ENCODE data around the gene TLK1. TPM values are rescaled to one million over a fixed set of nuclear protein-coding genes. Genes with fewer than 3 reads are reported as not detected.
A peak's percentile ranks its signal among the peaks of the same experiment; 100 is the strongest.

Gene TLK1
- total RNA-seq, 1 donor from 2014 or later, result 29.6 TPM

DNA sequence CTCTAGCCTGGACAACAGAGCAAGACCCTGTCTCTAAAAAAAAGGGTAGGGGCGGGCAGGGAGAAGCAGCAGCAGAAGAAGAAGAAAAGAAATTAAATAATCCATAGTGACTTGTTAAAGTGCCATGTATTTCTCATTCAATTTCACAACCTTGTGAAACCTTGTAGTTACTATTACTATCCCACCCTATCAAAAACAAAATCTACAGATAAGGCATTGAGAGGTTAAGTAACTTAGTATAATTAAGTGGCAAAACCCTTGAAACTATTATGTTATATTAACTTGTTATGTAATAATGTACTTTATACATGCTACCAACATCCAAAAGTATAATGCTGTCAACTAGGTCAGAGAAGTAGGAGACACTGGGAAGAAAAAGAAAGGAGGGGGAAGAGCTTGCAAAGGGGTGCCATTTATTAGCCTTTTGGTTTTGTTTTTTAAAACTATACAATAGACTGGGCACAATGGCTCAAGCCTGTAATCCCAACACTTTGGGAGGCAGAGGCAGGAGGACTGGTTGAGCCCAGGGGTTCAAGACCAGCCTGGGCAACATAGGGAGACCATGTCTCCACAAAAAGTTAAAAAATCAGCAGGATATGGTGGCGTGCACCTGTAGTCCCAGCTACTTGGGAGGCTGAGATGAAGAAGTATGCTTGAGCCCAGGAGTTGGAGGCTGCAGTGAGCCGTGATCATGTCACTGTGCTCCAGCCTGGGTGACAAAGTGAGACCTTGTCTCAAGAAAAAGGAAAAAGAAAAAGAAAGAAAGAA is 11.3 kb downstream of the TLK1 start:
- no peak for DNase-seq
- no peak for ATAC-seq
- intact Hi-C loops (cut with micrococcal nuclease), result no loop called here

DNA sequence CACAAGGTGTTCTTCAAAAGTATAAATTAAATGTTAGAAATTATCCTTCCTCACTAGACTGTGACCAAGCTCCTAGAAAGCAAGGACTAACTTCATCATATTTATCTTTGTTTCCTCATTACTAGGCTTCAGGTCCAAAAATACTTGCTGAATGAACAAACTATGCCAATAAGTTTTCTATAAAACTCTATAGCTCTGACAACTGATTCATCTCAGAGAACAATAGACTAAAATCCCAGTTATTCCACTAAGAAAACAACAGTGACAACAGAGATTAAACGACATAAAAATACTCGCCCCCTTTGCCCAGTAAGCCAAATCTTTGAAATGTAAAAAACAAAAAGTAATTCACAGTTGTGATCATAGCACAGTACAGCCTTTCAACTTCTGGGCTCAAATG is 13.6 kb downstream of the TLK1 start:
- ATAC-seq (no peak), DNase-seq (no peak)
- intact Hi-C loops (cut with micrococcal nuclease), result no loop called here

DNA sequence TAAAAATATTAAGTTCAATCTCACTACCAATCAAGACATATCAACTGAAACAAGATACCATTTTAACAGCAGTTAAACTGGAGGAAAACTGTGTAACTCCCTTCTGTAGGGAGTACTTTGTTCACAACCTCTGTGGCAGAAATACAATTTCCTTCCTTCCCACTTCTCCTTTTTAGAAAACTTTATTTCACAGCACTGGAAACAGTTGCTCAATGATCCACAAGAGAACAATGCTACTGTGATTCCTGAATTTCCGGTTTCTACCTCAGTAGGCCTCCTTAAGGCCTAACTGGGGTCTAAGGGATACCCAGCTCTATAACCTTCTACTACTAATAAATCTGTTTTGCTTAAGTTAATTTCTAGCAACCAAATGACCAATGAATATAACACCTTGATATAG is 14.1 kb downstream of the TLK1 start:
- ATAC-seq, result peak; percentile 38
- intact Hi-C loops (cut with micrococcal nuclease), result no loop called here
- DNase-seq, result no peak

DNA sequence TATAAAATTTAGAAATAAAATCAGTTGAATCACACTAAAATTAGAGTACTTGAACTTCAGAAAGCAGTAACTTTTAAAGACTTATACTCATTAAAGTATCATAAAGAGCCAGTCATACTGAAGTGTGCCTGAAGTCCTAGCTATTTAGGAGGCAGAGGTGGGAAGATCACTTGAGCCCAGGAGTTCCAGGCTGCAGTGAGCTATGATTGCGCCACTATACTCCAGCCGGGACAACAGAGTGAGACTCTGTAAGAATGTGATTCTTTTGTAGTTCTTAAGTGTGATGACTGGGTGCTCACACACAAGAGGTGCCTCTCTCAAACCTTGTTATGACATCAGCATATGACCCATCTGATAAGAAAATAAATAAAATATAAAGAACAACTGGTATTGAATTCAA is 14.6 kb downstream of the TLK1 start:
- DNase-seq, result no peak
- no peak for ATAC-seq
- intact Hi-C loops (cut with micrococcal nuclease), result no loop called here

DNA sequence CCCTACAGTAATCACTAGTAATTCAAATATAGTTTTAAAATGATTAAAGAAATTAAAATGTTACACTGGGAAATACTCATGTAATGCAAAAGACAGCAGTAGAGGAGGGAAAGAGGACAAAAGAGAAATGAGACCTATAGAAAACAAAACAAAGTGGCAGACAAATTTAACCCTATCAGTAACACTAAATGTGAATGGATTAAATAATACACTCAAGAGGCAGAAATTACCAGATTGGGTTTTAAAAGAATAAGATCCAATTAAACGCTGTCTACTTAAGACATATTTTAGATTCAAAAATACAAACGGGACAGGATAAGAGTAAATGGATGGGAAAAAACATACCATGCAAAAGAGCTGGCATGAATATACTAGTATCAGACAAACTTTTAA is 17.0 kb downstream of the TLK1 start:
- DNase-seq (no peak), ATAC-seq (no peak)
- intact Hi-C loops (cut with micrococcal nuclease), result no loop called here

DNA sequence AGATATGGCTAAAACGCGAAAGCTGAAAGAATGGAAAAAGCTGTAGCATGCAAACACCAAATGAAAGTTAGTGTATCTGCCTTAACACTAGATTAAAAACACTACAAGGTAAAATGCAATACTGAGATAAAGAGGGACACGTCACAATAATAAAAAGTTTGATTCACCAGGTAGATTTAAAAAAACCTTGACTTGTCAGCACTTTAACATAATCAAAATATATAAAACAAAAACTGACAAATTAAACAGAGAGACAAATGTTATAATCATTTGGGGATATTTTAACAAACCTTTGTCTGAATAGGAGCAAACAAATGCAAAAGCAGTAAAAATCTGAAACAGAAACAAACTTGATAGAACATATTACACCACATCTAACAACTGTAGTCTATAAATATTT is 18.3 kb downstream of the TLK1 start:
- no peak for ATAC-seq
- no peak for DNase-seq
- intact Hi-C loops (cut with micrococcal nuclease), result no loop called here

DNA sequence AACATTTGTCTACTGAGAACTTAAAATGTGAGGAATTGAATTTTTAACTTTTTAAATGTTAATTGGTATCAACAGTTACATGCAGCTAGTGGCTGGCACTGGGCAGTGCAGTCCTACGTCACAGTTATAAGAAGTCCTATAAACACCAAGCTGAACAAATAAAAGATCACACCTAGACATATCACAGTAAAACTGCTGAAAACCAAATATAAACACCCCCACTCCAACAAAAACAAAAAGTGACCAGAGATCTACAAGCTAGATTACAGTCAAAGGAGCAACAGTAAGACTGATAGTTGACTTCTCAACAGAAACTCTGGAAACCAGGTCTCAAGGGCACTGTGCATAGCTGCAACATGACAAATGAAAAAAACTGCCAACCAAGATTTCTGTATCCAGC is 19.4 kb downstream of the TLK1 start:
- intact Hi-C loops (cut with micrococcal nuclease), result no loop called here
- no peak for DNase-seq
- peak; percentile 51 for ATAC-seq

DNA sequence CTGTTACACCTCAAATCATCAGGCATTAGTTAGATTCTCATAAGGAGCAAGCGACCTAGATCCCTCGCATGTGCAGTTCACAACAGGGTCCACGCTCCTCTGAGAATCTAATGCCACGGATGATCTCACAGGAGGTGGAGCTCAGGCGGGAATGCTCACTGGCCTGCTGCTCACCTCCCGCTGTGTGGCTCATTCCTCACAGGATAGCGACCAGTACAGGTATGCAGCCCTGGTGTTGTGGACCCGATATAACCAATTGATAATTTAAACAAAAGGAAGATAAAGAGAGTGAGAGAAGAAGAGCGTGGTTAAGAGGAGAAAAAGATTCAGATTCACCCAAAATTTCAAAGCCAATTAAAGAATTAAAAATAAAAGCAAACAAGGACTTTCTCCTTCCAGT is 20.8 kb downstream of the TLK1 start:
- intact Hi-C loops (cut with micrococcal nuclease), result no loop called here
- no peak for DNase-seq
- no peak for ATAC-seq

DNA sequence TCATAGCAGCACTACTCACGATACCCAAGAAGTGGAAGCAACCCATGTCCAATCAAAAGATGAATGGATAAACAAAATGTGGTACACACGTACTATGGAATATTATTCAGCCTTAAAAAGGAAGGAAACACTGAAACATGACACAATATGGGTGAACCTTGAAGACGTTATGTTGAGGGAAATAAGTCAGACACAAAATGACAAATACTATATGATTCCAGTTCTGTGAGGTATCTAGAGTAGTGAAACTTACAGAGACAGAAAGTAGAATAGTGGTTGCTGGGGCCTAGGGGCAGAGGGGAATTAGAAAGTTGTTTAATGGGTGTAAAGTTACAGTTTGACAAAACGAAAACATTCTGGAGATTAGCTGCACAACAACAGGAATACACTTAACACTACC is 24.7 kb downstream of the TLK1 start:
- intact Hi-C loops (cut with micrococcal nuclease), result no loop called here
- ATAC-seq (no peak), DNase-seq (no peak)

DNA sequence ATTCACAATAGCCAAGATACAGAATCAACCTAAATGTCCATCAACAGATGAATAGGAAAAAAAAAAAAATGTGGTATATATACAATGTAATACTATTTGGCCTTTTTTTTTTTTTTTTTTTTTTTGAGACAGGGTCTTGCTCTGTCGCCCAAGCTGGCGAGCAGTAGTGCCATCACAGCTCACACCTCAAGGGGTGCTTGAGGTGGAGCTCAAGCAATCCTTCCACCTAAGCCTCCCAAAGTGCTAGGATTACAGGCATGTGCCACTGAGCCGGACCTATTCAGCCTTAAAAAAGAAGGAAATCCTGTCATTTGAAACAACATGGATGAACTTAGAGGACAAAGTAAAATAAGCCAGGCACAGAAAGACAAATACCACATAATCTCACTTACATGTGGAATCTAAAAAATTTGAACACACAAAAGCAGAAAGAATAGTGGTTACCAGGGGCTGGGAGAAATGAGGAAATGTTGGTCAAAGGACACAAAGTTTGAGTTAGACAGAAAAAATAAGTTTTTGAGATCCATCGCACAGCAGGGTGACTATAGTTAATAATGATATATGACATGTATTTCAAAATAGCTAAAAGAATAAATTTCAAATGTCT is 26.0 kb downstream of the TLK1 start:
- intact Hi-C loops (cut with micrococcal nuclease), result no loop called here

DNA sequence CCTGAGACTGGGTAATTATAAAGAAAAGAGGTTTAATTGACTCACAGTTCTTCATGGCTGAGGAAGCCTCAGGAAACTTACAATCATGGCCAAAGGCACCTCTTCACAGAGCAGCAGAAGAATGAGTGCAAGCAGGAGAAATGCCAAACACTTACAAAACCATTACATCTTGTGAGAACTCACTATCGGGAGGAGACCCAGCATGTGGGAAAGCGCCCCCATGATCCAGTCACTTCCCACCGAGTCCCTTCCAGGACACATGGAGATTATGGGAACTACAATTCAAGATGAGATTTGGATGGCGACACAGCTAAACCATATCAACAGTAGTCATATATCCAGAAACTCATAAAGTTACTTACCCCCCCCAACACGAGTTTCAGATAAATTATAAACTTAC is 28.6 kb downstream of the TLK1 start:
- ATAC-seq (no peak), DNase-seq (no peak)
- intact Hi-C loops (cut with micrococcal nuclease), result no loop called here

More for the DNA sequence above, 26.0 kb downstream of the TLK1 start:
- no peak for ATAC-seq
- no peak for DNase-seq

DNA sequence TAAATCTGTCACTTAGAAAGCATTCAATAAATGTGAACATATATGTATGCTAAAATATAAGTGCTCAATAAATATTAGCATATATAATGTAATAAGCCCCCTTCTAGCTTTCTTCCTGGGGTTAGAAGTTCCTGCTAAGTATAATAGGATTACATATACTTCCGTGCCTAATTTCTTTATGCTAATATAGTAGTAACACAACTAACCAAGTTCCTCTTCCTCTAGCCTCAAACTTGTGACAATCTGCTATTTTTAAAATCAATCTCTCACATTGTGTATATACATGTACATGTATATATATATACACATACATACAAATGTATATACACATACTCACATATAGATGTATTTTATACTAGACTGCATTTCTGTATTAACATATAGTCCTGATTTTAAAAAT is 32.2 kb downstream of the TLK1 start:
- ATAC-seq (no peak), DNase-seq (no peak)
- intact Hi-C loops (cut with micrococcal nuclease), result no loop called here

DNA sequence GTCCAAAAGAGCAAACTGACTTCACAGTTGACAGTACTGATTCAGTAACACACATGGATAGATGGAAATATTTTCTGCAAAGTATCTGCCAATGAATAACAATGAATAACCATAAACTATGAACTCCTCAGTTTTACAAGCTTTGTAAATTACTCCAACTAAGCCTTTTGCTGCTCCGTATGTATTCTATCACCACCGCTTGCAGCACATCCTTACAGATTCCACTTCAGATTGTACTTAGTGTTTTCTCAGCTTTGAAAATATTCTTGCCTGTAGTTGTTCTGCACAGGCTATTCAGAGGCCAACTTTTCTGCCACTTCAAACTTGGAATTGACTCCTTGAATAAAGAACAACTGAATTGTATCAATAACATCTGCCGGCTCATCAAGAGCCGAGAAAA is 36.2 kb downstream of the TLK1 start:
- intact Hi-C loops (cut with micrococcal nuclease), result no loop called here
- DNase-seq (no peak), ATAC-seq (no peak)

DNA sequence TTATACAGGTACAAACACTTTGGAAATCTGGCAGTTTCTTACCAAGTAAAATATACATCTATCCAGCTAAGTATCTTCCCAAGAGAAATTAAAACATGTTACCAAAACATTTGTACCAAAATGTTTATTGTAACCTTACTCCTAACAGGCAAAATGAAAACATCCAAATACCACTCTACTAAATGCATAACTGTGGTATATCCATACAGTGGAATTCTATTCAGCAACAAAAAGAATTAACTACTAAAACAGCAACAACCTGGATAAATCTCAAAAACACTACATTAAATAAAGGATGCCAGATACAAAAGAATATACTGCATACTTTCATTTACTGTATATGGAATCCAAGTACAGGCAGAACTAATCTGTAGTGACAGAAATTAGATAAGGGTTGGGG is 51.1 kb downstream of the TLK1 start:
- ATAC-seq (no peak), DNase-seq (no peak)
- intact Hi-C loops (cut with micrococcal nuclease), result no loop called here

DNA sequence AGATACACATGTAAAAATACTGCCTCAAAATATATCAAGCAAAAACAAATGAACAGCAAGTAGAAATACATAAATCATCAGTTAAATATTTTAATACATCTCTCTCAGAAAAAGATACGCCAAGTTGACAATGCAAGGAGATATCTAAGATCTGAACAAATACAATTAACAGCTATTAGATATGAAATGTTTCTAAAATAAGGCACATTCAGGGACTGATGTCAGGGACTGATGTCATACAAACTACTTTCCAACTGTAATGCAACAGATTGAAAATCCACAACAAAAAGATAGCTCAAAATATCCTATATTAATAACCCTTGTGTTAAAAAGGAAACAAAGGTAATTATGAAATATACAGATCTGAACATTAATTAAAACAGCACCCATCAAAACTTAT is 51.7 kb downstream of the TLK1 start:
- intact Hi-C loops (cut with micrococcal nuclease), result no loop called here
- ATAC-seq (no peak), DNase-seq (no peak)

DNA sequence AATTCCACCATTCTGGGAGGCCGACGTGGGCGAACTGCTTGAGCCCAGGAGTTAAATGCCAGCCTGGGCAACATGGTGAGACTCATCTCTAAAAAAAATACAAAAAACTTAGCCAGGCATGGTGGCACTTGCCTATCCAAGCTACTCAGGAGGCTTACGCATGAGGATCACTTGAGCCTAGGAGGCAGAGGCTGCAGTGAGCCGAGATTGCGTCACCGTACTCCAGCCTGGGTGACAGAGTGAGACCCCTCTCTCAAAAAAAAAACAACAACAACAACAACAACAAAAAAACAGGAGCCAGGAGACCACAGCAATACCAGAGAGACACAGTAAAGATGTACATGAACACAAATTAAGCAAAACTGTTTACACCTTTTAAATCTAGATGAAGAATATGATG is 52.9 kb downstream of the TLK1 start:
- DNase-seq (no peak), ATAC-seq (no peak)
- intact Hi-C loops (cut with micrococcal nuclease), result no loop called here

DNA sequence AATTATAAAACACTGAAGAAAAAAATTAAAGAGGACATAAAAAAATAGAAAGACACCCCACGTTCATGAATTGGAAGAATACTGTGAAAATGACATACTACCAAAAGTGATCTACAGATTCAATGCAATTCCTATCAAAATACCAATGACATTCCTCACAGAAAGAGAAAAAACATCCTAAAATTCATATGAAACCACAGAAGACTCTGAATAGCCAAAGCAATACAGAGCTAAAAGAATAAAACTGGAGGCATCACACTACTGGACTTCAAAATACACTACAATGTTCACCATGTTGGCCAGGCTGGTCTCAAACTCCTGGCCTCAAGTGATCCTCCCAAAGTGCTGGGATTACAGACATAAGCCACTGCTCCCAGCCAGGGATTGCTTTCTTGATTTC is 56.3 kb downstream of the TLK1 start:
- ATAC-seq, result no peak

DNA sequence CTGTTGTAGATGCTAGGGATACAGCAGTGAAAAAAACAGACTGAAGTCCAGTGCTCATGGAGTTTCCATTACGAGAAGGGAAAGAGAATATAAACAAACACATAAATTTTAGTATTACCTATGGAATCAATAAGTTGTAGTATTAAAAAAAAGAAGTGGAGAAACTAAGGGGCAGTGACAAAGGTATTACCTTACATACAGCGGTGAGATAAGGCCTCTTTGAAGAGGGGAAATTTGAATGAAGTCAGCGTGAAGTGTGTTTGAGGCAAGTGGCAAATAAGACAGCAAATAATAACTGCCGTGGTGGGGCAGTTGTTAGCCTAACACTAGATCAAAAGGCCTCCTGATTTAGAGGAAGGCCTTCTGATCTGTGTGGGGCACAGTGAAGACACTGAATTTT is 57.9 kb downstream of the TLK1 start:
- intact Hi-C loops (cut with micrococcal nuclease), result no loop called here
- ATAC-seq (no peak), DNase-seq (no peak)

More for the DNA sequence above, 56.3 kb downstream of the TLK1 start:
- DNase-seq, result no peak
- intact Hi-C loops (cut with micrococcal nuclease), result no loop called here

DNA sequence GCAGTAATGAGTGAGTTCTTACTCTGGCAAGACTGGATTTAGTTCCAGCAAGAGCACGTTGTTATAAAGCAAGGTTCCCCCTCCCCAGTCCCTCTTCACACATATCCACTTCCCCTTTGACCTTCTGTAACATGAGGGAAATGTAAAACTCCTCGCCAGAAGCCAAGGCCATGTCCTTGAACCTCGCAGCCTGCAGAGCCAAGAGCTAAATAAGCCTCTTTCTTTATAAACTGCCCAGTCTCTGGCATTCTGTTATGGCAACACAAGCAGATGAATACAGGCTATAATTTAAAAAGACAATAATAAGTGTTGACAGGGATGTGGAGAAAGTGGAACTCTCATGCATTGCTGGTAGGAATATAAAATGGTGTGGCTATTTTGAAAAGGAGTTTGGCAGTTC is 60.3 kb downstream of the TLK1 start:
- intact Hi-C loops (cut with micrococcal nuclease), result no loop called here

DNA sequence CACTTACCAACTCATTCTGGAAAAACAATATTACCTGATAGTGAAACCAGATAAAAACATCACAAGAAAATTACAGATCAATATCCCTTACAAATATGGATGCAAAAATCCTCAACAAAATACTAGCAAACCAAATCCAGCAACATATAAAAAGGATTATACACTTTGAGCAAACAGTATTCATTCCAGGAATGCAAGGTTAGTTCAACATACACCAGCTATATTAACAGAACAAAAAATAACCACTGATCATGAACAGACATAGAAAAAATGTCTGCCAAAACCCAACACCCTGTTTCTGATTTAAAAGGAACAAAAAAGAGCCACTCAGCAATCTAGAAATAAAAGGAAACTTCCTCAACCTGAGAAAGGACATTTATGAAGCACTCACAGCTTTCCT is 62.1 kb downstream of the TLK1 start:
- ATAC-seq (no peak), DNase-seq (no peak)
- intact Hi-C loops (cut with micrococcal nuclease), result no loop called here

More for the DNA sequence above, 60.3 kb downstream of the TLK1 start:
- no peak for DNase-seq
- no peak for ATAC-seq

DNA sequence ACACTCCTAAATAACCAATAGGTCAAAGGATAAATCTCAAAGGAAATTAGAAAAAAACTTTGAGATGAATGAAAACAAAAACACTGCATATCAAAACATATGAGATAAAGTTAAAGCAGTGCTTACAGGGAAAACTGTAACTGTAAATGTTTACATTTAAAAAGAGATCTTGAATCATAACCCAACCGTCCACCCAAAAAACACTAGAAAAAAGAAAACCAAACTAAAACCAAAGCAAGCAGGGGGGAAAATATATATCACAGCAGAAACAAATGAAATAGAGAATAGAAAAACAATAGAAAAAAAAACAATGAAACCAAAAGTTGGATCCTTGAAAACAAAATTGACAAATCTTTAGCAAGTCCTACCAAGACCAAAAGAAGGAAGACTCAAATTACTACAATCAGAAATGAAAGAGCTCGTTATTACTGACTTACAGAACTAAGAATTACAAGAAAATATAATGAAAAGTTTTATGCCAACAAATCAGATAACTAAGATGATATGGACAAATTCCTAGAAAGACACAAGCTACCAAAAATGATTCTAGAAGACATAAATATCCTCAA is 65.6 kb downstream of the TLK1 start:
- intact Hi-C loops (cut with micrococcal nuclease), result no loop called here
- ATAC-seq (no peak), DNase-seq (no peak)

Measured in left ventricle myocardium superior (tissue), 1 donor.